Activated CD4-positive, CD25-positive, alpha-beta regulatory T cell treated with anti-CD3 and anti-CD28 coated beads, Interleukin-2, amount 50 U/mL, for 24 hours (primary cell): ENCODE measurements around the gene DGKB.

ENCODE experiments used
- ATAC-seq, 2 donors: fragments of 150-1000 bp; cut with Tn5 transposase; one replicate each; pipeline ENCODE4 v1.10.0; 2021; ENCODE audit warnings: mild to moderate bottlenecking in 1 of 2, moderate library complexity in 1 of 2

DGKB gene

GRCh38 chr7:14752301-14752700 is 150.2 kb downstream of the DGKB start:
- ATAC-seq: no peak

- no peak for ATAC-seq
Observed at GRCh38 chr7:14751461-14751860, 151.1 kb downstream of the DGKB start.

GRCh38 chr7:14748461-14748860 is 154.1 kb downstream of the DGKB start:
- ATAC-seq: no peak

- ATAC-seq: no peak
Observed at GRCh38 chr7:14747701-14748100, 154.8 kb downstream of the DGKB start.

- no peak for ATAC-seq
Observed at GRCh38 chr7:14745076-14745475, 157.5 kb downstream of the DGKB start.

GRCh38 chr7:14740606-14741005 is 161.9 kb downstream of the DGKB start:
- no peak for ATAC-seq

- no peak for ATAC-seq
Observed at GRCh38 chr7:14739841-14740185, 162.7 kb downstream of the DGKB start.

- no peak for ATAC-seq
Observed at GRCh38 chr7:14739168-14739840, 163.2 kb downstream of the DGKB start.

GRCh38 chr7:14738086-14738485 is 164.5 kb downstream of the DGKB start:
- ATAC-seq: no peak

- no peak for ATAC-seq
Observed at GRCh38 chr7:14734839-14735321, 167.7 kb downstream of the DGKB start.

- no peak for ATAC-seq
Observed at GRCh38 chr7:14720785-14721184, 181.8 kb downstream of the DGKB start.

GRCh38 chr7:14717816-14718215 is 184.7 kb downstream of the DGKB start:
- ATAC-seq: no peak

- no peak for ATAC-seq
Observed at GRCh38 chr7:14717169-14717568, 185.4 kb downstream of the DGKB start.

GRCh38 chr7:14714161-14714728 is 188.3 kb downstream of the DGKB start:
- peak in 1 of 2 donors; percentile 48 for ATAC-seq

GRCh38 chr7:14698239-14698638 is 204.3 kb downstream of the DGKB start:
- ATAC-seq: no peak

- no peak for ATAC-seq
Observed at GRCh38 chr7:14697684-14698083, 204.9 kb downstream of the DGKB start.

GRCh38 chr7:14691597-14692203 is 210.9 kb downstream of the DGKB start:
- ATAC-seq: no peak

GRCh38 chr7:14691034-14691433 is 211.5 kb downstream of the DGKB start:
- no peak for ATAC-seq

- no peak for ATAC-seq
Observed at GRCh38 chr7:14690486-14690885, 212.1 kb downstream of the DGKB start.

- no peak for ATAC-seq
Observed at GRCh38 chr7:14690075-14690474, 212.5 kb downstream of the DGKB start.

- ATAC-seq: no peak
Observed at GRCh38 chr7:14688208-14688607, 214.3 kb downstream of the DGKB start.

- no peak for ATAC-seq
Observed at GRCh38 chr7:14687777-14688176, 214.8 kb downstream of the DGKB start.

- no peak for ATAC-seq
Observed at GRCh38 chr7:14687241-14687640, 215.3 kb downstream of the DGKB start.

GRCh38 chr7:14685167-14685566 is 217.4 kb downstream of the DGKB start:
- ATAC-seq: no peak
